LNCAP (cell line): ENCODE results near the gene LRRC41.

Experiments used
- CTCF ChIP-seq: fragments of 450-650 bp; IDR thresholded peaks from 2 replicates; pipeline ENCODE4 v1.5.1; 2017; ENCODE audit warnings: mild to moderate bottlenecking

Gene LRRC41

GRCh38 chr1:46275030-46275337, 28.4 kb downstream of the LRRC41 start:
- TF ChIP-seq CTCF: no peak

GRCh38 chr1:46274225-46275029, 29.0 kb downstream of the LRRC41 start:
- no peak for TF ChIP-seq CTCF

- no peak for TF ChIP-seq CTCF
Observed at GRCh38 chr1:46268578-46268977, 34.8 kb downstream of the LRRC41 start.

- no peak for TF ChIP-seq CTCF
Observed at GRCh38 chr1:46263146-46263545, 40.3 kb downstream of the LRRC41 start.

GRCh38 chr1:46262508-46262907, 40.9 kb downstream of the LRRC41 start:
- no peak for TF ChIP-seq CTCF

- no peak for TF ChIP-seq CTCF
Observed at GRCh38 chr1:46256523-46256922, 46.9 kb downstream of the LRRC41 start.

GRCh38 chr1:46254668-46255067, 48.7 kb downstream of the LRRC41 start:
- no peak for TF ChIP-seq CTCF
